NCI-H1105 treated with DMSO at 0.1 percent for 48 hours (cell line): Measurements from ENCODE around the gene SOS2.
A peak's percentile ranks its signal among the peaks of the same experiment; 100 is the strongest.

Experiments used
- DNase-seq: peaks from one replicate; lab custom pipeline; 2025; lab: John Stamatoyannopoulos, UW

Gene SOS2

GRCh38 chr14:50116181-50116956 is 115.0 kb downstream of the SOS2 start, which contains the start of gene VCPKMT:
VCPKMT (minus strand) TSS chr14:50116572; CDS start chr14:50116552, 20 bp downstream.
- peak; percentile 95 for DNase-seq

- no peak for DNase-seq
Measured at GRCh38 chr14:50113381-50114035, 117.9 kb downstream of the SOS2 start.

- DNase-seq: no peak
Measured at GRCh38 chr14:50110323-50111037, 120.9 kb downstream of the SOS2 start.

- no peak for DNase-seq
Measured at GRCh38 chr14:50109342-50109741, 122.0 kb downstream of the SOS2 start.

- no peak for DNase-seq
Measured at GRCh38 chr14:50107850-50108249, 123.5 kb downstream of the SOS2 start.

- DNase-seq: peak; percentile 10
Measured at GRCh38 chr14:50106178-50106577, 125.2 kb downstream of the SOS2 start.

- DNase-seq: no peak
Measured at GRCh38 chr14:50103558-50103957, 127.8 kb downstream of the SOS2 start.

GRCh38 chr14:50101417-50101816 is 130.0 kb downstream of the SOS2 start:
- DNase-seq: no peak

- no peak for DNase-seq
Measured at GRCh38 chr14:50100805-50101204, 130.6 kb downstream of the SOS2 start.

- no peak for DNase-seq
Measured at GRCh38 chr14:50099335-50099734, 132.0 kb downstream of the SOS2 start.

- DNase-seq: no peak
Measured at GRCh38 chr14:50095895-50096294, 135.5 kb downstream of the SOS2 start.

- DNase-seq: no peak
Measured at GRCh38 chr14:50094056-50094755, 137.2 kb downstream of the SOS2 start.

- no peak for DNase-seq
Measured at GRCh38 chr14:50093496-50093895, 137.9 kb downstream of the SOS2 start.

GRCh38 chr14:50092006-50092555 is 139.3 kb downstream of the SOS2 start:
- no peak for DNase-seq

- DNase-seq: no peak
Measured at GRCh38 chr14:50091240-50091913, 140.0 kb downstream of the SOS2 start.

GRCh38 chr14:50089208-50089607 is 142.2 kb downstream of the SOS2 start:
- DNase-seq: no peak

- DNase-seq: no peak
Measured at GRCh38 chr14:50088731-50089130, 142.6 kb downstream of the SOS2 start.

- no peak for DNase-seq
Measured at GRCh38 chr14:50088117-50088515, 143.3 kb downstream of the SOS2 start.

- DNase-seq: no peak
Measured at GRCh38 chr14:50087341-50088116, 143.8 kb downstream of the SOS2 start.

- no peak for DNase-seq
Measured at GRCh38 chr14:50086321-50086711, 145.1 kb downstream of the SOS2 start.
